RWPE1 (cell line): ENCODE data around the gene KLF7.

Experiments used
- CTCF ChIA-PET: fragments of 350-600 bp; sonication (Branson Sonifier 250); formaldehyde crosslinking; extraction: SDS; loops from one replicate; lab custom pipeline; 2021; lab: Yijun Ruan, JAX
- POLR2A ChIA-PET: fragments of 400-600 bp; formaldehyde crosslinking; extraction: SDS; loops from one replicate; lab custom pipeline; 2020; ENCODE audit warnings: antibody characterized with exemption; ENCODE audit not compliant: low non-redundant PET; lab: Yijun Ruan, JAX
- DNase-seq: peaks from one replicate; pipeline ENCODE4 v3.0.0; 2012; ENCODE audit warnings: low spot score
- H3K27ac ChIP-seq: fragments of 450-650 bp; 2 replicates; pipeline ENCODE4 v1.5.1; 2017
- TF ChIP-seq, protein P1 (sequence below): fragments of 450-650 bp; conservative IDR thresholded peaks from 2 replicates; pipeline ENCODE4 v1.5.1; 2017; ENCODE audit warnings: low read depth, mild to moderate bottlenecking

The KLF7 gene

DNA sequence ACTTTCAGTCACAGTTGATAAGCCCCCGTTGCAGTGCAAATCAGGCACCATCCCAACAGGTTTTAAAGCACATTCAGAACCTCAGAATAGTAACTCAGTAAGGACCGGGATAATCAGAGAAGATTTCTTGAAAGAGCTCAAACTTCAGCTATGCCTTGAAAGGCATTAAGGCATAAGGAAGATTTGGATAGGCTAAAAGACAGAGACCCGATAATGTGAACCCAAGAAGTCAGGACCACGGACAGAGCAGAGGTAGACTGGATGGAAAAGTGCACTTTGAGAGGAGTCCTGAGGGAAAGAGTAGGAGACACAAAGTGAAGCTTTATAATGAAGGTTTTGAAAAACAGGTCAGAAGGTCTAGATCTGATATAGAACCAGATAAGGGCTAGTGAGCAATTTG, 36.9 kb upstream of the KLF7 start:
- ChIA-PET POLR2A (no interaction called here), CTCF (no interaction called here)
- no peak overlapping the region for H3K27ac ChIP-seq
- TF ChIP-seq, protein P1, sequence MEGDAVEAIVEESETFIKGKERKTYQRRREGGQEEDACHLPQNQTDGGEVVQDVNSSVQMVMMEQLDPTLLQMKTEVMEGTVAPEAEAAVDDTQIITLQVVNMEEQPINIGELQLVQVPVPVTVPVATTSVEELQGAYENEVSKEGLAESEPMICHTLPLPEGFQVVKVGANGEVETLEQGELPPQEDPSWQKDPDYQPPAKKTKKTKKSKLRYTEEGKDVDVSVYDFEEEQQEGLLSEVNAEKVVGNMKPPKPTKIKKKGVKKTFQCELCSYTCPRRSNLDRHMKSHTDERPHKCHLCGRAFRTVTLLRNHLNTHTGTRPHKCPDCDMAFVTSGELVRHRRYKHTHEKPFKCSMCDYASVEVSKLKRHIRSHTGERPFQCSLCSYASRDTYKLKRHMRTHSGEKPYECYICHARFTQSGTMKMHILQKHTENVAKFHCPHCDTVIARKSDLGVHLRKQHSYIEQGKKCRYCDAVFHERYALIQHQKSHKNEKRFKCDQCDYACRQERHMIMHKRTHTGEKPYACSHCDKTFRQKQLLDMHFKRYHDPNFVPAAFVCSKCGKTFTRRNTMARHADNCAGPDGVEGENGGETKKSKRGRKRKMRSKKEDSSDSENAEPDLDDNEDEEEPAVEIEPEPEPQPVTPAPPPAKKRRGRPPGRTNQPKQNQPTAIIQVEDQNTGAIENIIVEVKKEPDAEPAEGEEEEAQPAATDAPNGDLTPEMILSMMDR, result no peak
- DNase-seq, result peak; percentile 15

DNA sequence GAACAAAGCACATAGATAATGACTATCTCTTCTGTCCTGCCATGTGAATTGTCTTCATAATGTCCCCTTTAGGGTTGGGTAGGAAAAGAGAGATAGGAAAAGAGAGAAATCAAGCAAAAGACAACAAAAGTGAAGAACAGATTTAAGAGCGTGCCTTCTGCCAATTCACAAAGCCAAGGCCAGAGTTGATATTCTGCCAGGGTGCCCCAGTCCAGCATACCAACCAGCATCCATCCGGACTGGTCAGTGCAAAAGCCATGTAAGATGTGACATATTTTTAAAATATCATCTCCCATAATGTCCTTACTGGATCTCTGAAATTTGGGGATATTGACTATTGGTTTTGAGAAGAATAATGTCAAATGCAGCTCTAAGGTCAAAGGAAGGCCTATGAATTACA, 35.7 kb upstream of the KLF7 start:
- ChIA-PET POLR2A (no interaction called here), CTCF (no interaction called here)
- TF ChIP-seq, protein P1, result no peak

DNA sequence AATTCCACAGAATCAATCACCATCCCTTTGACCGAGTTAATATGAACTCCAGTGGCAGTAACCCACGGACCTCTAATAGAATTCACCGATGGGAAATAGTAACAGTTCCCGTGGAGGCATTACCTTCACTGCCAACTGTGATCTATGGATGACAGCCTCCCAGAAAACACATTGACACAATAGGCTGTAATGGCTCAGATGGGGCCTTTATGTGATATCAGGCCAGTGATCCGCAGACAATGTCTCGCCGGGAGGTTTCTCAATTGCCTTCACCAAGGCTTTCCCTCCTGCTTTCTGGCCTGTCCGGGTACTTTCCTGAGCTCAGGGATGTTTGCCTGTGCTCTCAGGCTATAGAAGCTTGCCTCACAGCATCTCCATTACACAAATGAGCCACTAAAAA, 34.4 kb upstream of the KLF7 start:
- DNase-seq, result no peak
- ChIA-PET CTCF (no interaction called here), POLR2A (no interaction called here)
- no peak overlapping the region for H3K27ac ChIP-seq
- TF ChIP-seq, protein P1, result no peak

More for the DNA sequence above, 35.7 kb upstream of the KLF7 start:
- no peak overlapping the region for H3K27ac ChIP-seq
- DNase-seq, result no peak

DNA sequence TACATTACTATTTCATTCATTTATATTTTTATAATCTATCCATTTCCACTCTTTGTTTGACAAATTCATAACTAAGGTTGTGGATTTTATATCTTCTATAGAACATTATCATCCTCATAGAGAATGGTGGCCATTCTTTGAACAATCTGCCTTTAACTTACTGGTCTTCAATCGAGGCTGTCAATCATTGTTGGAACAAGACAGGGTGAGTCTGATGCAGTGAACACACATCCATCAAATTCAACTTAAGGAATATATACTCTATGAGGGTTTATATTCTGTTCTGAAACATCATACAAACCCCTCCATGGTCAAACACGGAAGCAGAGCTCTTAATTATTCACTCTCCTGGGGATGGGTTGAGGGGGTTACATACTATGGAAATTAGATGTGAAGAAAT, 28.3 kb upstream of the KLF7 start:
- POLR2A ChIA-PET, result no interaction called here
- DNase-seq, result no peak
- TF ChIP-seq, protein P1, result no peak
- no peak overlapping the region for H3K27ac ChIP-seq
- CTCF ChIA-PET, result no interaction called here

DNA sequence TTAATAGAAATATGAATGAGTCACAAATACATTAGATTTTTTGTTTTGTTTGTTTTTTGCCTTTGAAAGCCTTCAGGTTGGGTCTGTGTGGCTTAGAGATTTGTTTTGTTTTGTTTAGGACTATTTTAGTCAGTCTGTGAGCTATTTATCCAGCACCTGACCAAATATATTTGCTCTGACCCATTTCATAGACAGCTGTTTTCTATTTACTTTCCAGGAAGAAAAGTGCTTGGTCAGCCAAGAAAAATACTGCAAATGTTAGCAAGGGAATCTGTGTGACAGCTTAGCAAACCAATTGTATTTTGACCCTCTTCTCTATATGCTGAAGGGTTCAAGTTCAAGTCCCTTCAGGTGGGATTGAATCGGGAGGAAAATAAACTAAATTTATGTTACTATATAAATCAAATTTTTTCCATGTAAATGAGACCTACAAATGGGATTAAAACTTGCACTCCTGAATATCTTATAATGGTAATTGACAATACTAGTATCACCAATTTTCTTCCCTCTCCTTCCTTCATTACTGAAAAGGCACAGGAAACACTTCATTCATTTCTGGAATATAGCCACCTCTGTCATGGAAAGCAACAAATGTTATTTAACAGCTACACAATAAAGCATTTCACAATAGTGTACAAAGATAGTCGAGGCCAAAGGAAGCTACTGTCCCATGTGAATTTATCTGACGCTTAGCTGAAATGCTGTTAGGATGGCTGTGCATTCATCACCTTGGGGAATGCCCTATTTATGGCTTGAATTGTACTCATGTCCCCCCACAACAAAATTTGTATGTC, 23.1 kb upstream of the KLF7 start:
- no peak overlapping the region for H3K27ac ChIP-seq
- CTCF ChIA-PET, result no interaction called here
- DNase-seq, result no peak
- POLR2A ChIA-PET, result interaction anchor here (0.7 kb wide), 1 partner anchor 51 kb away, joined by 3 read pairs; no protein-coding TSS in a partner anchor
- TF ChIP-seq, protein P1, result no peak

DNA sequence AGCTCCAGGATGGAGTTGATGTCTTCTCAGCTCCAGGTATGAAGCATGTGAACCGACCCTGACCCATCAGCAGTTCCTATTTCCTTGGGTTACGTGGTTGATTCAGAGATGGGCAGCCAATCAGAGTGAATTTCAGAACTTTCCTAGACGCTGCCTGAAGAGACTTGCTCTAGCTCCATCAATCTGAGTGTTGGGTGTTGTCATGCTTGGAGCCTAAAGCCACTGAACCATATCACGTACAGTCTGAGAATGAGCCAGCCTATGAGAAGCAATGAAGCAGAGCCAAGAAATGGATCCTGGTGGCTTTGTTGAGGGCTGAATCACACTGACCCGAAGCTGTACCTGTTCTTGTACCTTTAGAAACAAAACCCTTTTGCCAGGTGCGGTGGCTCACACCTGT, 19.6 kb upstream of the KLF7 start:
- CTCF ChIA-PET, result interaction anchor here (0.5 kb wide), 1 partner anchor 9 kb away, joined by 4 read pairs; no protein-coding TSS in a partner anchor
- POLR2A ChIA-PET, result no interaction called here
- DNase-seq, result no peak
- no peak overlapping the region for H3K27ac ChIP-seq
- TF ChIP-seq, protein P1, result no peak
